HG03558 (cell line): ENCODE data around the gene WNT6.

Experiments used
- ATAC-seq: cut with Tn5 transposase; IDR thresholded peaks from one replicate; pipeline ENCODE4 v1.9.1; 2021; ENCODE audit warnings: moderate number of reproducible peaks; ENCODE audit not compliant: unreplicated experiment; ENCODE audit errors: extremely low read depth

WNT6 gene

DNA sequence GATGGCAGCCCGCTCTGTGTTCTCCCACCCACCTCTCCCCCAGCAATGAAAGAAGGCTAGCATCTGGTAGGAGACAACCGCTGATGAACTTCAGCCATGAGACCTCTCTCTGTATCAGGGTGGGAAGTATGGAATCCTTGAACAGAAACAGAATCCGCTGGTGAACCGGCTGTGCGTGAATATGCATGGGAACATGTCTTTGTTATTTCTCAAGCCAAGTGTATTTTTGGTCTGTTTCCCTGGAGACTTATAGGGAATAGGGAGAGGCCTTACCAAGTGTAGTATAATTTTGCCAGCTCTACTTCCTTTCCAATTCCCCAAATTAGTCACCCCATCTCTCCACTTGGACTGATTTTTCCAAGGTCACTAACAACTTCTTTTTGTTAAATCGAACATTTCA, 51.1 kb downstream of the WNT6 start:
- no peak for ATAC-seq

DNA sequence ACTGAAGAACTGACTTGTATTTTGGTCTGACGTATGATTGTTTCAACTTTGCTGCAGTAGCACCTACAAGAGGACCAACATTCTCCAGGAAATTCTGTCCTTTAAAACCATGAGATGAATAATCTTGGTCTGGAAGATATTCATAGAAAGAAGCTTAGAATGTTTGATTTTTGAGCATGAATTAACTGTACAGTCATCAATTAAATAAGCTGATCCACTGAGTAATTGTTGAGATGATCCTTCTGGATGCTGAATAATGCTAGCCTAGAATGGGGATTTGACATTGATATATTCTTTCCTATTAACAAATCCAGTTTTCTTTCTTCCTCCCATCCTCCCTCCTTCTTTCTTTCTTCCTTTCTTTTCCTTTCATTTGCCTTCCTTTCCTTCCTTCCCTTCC, 60.9 kb downstream of the WNT6 start:
- ATAC-seq: no peak
